ENCODE data around the gene HOXA9.

DNA sequence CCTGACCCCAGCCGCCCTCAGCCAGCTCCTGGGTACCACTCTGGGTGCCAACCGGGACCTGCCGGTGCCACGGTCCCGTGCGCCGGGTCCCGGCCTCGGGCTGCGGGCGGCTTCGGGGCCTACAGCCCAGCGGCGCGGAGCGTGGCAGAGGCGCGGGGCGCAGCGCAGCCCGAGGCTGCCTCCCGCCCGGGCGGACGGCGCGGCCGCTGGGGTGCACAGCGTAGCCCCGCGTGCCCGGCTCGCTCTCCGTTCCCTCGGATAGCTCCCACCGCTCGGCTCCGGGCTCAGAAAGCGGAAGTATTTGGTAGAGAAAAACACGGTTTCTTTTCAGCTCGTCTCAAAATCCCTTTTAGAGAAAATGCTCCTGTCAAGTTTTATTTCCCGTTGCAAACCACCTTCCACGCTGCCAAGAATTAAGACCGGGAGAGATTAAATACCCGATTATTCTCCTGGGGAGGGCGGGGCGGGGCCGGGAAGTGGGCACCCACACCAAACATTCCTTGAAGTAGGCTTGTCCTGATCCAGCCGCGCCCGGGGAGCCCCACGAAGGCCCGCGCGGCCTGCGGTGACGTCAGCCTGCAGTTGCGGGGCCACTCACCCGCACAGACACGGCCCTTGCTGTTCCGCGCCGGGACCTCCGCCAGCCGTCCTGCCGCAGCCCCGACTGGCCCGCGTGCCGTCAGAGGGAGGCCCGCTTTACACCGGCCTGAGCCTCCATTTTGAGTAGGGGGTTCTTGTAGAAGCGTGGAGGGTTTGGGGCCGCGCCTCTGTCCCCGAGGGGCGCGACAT is 27.4 kb upstream of the HOXA9 start:
- TF ChIP-seq, protein P1, sequence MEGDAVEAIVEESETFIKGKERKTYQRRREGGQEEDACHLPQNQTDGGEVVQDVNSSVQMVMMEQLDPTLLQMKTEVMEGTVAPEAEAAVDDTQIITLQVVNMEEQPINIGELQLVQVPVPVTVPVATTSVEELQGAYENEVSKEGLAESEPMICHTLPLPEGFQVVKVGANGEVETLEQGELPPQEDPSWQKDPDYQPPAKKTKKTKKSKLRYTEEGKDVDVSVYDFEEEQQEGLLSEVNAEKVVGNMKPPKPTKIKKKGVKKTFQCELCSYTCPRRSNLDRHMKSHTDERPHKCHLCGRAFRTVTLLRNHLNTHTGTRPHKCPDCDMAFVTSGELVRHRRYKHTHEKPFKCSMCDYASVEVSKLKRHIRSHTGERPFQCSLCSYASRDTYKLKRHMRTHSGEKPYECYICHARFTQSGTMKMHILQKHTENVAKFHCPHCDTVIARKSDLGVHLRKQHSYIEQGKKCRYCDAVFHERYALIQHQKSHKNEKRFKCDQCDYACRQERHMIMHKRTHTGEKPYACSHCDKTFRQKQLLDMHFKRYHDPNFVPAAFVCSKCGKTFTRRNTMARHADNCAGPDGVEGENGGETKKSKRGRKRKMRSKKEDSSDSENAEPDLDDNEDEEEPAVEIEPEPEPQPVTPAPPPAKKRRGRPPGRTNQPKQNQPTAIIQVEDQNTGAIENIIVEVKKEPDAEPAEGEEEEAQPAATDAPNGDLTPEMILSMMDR (conservative IDR thresholded peaks at IDR 0.05; ENCODE audit: low read length): no peak
- TF ChIP-seq EZH2phosphoT487 (IDR thresholded peaks at IDR 0.05; ENCODE audit: borderline replicate concordance, low read depth, low read length): no peak

Data from OCI-LY7 (cell line).